Spleen (tissue), 11 donors: ENCODE data around the gene GJB5. TPM values are rescaled to one million over a fixed set of nuclear protein-coding genes. Genes with fewer than 3 reads are reported as not detected.

Experiments used
- DNase-seq: peaks from one replicate; pipeline ENCODE4 v3.0.0-alpha.2; 2020
- H3K27ac ChIP-seq, 8 donors: fragments of 200-600 bp; sonication (generic) in 7 of 8; 1 replicate in 4 of 8; 2 replicates in 4 of 8; pipeline versions ENCODE4 v1.5.0 to v1.8.0; 2016 to 2021; ENCODE audit warnings: inconsistent platforms in 4 of 8, mild to moderate bottlenecking in 4 of 8, moderate library complexity in 1 of 8
- H3K27me3 ChIP-seq, 7 donors: fragments of 200-600 bp; sonication (generic) in 6 of 7; replicated peaks in 1 of 7; 1 replicate in 4 of 7; 2 replicates in 3 of 7; pipeline versions ENCODE4 v1.5.0 to v1.8.0; 2016 to 2021; ENCODE audit warnings: inconsistent platforms in 3 of 7, mild to moderate bottlenecking in 1 of 7
- H3K36me3 ChIP-seq, 6 donors: fragments of 200-600 bp; sonication (generic) in 5 of 6; 1 replicate in 4 of 6; 2 replicates in 2 of 6; pipeline versions ENCODE4 v1.5.0 to v1.8.0; 2016 to 2021; ENCODE audit warnings: inconsistent platforms in 2 of 6
- H3K4me1 ChIP-seq, 6 donors: fragments of 200-600 bp; sonication (generic) in 5 of 6; 1 replicate in 3 of 6; 2 replicates in 3 of 6; pipeline versions ENCODE4 v1.5.0 to v1.8.0; 2016 to 2021; ENCODE audit warnings: inconsistent platforms in 3 of 6
- H3K4me3 ChIP-seq, 8 donors: fragments of 200-600 bp; sonication (generic) in 7 of 8; 1 replicate in 4 of 8; 2 replicates in 4 of 8; pipeline versions ENCODE4 v1.5.0 to v1.8.0; 2016 to 2021; ENCODE audit warnings: inconsistent platforms in 4 of 8, mild to moderate bottlenecking in 4 of 8, moderate library complexity in 2 of 8
- H3K9me3 ChIP-seq, 8 donors: fragments of 200-600 bp; sonication (generic) in 7 of 8; 1 replicate in 4 of 8; 2 replicates in 4 of 8; pipeline versions ENCODE4 v1.5.0 to v1.8.0; 2016 to 2021; ENCODE audit warnings: inconsistent platforms in 4 of 8
- CTCF ChIP-seq, 11 experiments: fragments of 200-600 bp in 7 of 11; fragments of 450-650 bp in 4 of 11; sonication (generic) in 4 of 11; IDR thresholded peaks in 8 of 11; conservative IDR thresholded peaks in 3 of 11; 1 replicate in 7 of 11; 2 replicates in 4 of 11; pipeline versions ENCODE4 v1.4.0 to v1.8.0; 2016 to 2021; ENCODE audit warnings: antibody characterized with exemption in 11 of 11, inconsistent platforms in 4 of 11, mild to moderate bottlenecking in 1 of 11
- POLR2A ChIP-seq, 3 donors: fragments of 450-650 bp; IDR thresholded peaks; one replicate each; pipeline ENCODE4 v1.5.1; 2017; ENCODE audit warnings: antibody characterized with exemption in 3 of 3, mild to moderate bottlenecking in 1 of 3
- POLR2AphosphoS5 ChIP-seq, 3 donors: sonication (generic); formaldehyde crosslinking; IDR thresholded peaks; one replicate each; pipeline ENCODE4 v1.5.1; 2017; ENCODE audit warnings: antibody characterized with exemption in 3 of 3
- WGBS, 5 donors: extraction: QIAGEN DNeasy Blood & Tissue Kit in 3 of 5; methylation state at CpG; one replicate each; pipeline versions ENCODE4 v1.1.5 to v1.1.7; 2013 to 2018; 5-methylcytosine and 5-hydroxymethylcytosine counted together
- intact Hi-C: fragments of 100-400 bp; cut with DNase I; formaldehyde crosslinking; loops from one replicate; pipeline ENCODE4 v1.15.0; 2023; ENCODE audit warnings: low total_unique reads
- polyA plus RNA-seq, 3 donors: library from polyadenylated mRNA; stranded (reverse); fragments of 200-250 nt; gene quantifications; one replicate each; pipeline ENCODE4 v1.2.1, GENCODE V29; 2013
- total RNA-seq, 7 donors: library from RNA; depleted of rRNA in 3 of 7; stranded (reverse); fragments of >200 nt in 3 of 7; fragmentation: NEBNext Ultra II Directional in 4 of 7; extraction: Animal tissue kit (Norgen Biotek cat#: 25700) in 4 of 7; gene quantifications; one replicate each; pipeline versions ENCODE4 v1.1.0 to v1.2.1, GENCODE V29; 2016 to 2021
- donor health status: healthy with polysubstance abuse.
- donor health status: DM: no; HTN: no; CAD: no; lungs with moderate emphysema.
- donor health status: DM: no; HTN: no; CAD: no.
- donor health status: Bipolar disorder and iron deficiency.
- donor health status: healthy.
- donor health status: DM: no; HTN: no; CAD: no.
- donor health status: DM: yes; HTN: yes; CAD: no.

GJB5 gene
- total and polyA plus RNA-seq, 10 donors: 0.06 TPM; not detected in 9

GRCh38 chr1:34781071-34781843 lies 26.4 kb downstream of the GJB5 start, which contains the start of gene GJB3:
Gene GJB3 (plus strand): TSS chr1:34781214. CDS start chr1:34784763, 3,549 bp downstream.
- no peaks in the 10 kb centered on the region for H3K9me3 ChIP-seq
- H3K36me3 ChIP-seq: no peaks in the 10 kb centered on the region
- intact Hi-C loops: no loop called here
- 5 to 9% (median 6%) methylated on average over 15 to 62 of the region's 62 CpGs for WGBS, 5 donors
- peaks cover 5 to 88% (median 30%) of the 10 kb centered on the region in 7 donors for H3K27me3 ChIP-seq
- H3K27ac ChIP-seq: no peak within 1 kb of the TSS
- H3K4me3 ChIP-seq: peak within 1 kb of the TSS in 5 of 8 donors; percentile 1 to 55 (median 15)
- no peak for DNase-seq
- peaks cover 6 to 17% (median 11%) of the 10 kb centered on the region in 6 donors for H3K4me1 ChIP-seq
- TF ChIP-seq POLR2A (IDR thresholded peaks at IDR 0.05) (no peak), POLR2AphosphoS5 (IDR thresholded peaks at IDR 0.05) (no peak), CTCF (IDR thresholded peaks at IDR 0.05 in 8 of 11, conservative IDR thresholded peaks at IDR 0.05 in 3 of 11) (no peak)

GRCh38 chr1:34781844-34782391 lies 27.1 kb downstream of the GJB5 start:
- H3K36me3 ChIP-seq: no peaks in the 10 kb centered on the region
- 10 to 16% (median 13%) methylated on average over 17 to 18 of the region's 18 CpGs for WGBS, 5 donors
- H3K27ac ChIP-seq: no peak overlapping the region
- DNase-seq: no peak
- TF ChIP-seq POLR2A (IDR thresholded peaks at IDR 0.05) (no peak), CTCF (IDR thresholded peaks at IDR 0.05 in 8 of 11, conservative IDR thresholded peaks at IDR 0.05 in 3 of 11) (no peak)
- peak overlapping the region in 4 of 8 donors; percentile 4 to 55 (median 23) for H3K4me3 ChIP-seq
- H3K9me3 ChIP-seq: no peaks in the 10 kb centered on the region
- peaks cover 5 to 88% (median 30%) of the 10 kb centered on the region in 7 donors for H3K27me3 ChIP-seq
- H3K4me1 ChIP-seq: peaks cover 6 to 22% (median 13%) of the 10 kb centered on the region in 6 donors
- intact Hi-C loops: no loop called here

- Histone ChIP-seq H3K27ac (no peak overlapping the region), H3K9me3 (no peaks in the 10 kb centered on the region), H3K4me3 (no peak overlapping the region), H3K27me3 (peaks cover 5 to 82% (median 30%) of the 10 kb centered on the region in 7 donors), H3K36me3 (no peaks in the 10 kb centered on the region), H3K4me1 (peaks cover 6 to 22% (median 13%) of the 10 kb centered on the region in 6 donors)
- WGBS, 5 donors: 79 to 92% (median 85%) methylated on average over 26 to 28 of the region's 28 CpGs
- TF ChIP-seq POLR2A (IDR thresholded peaks at IDR 0.05) (no peak), CTCF (IDR thresholded peaks at IDR 0.05 in 8 of 11, conservative IDR thresholded peaks at IDR 0.05 in 3 of 11) (no peak), POLR2AphosphoS5 (IDR thresholded peaks at IDR 0.05) (no peak)
- no peak for DNase-seq
- intact Hi-C loops: loop anchor here (5.0 kb wide), 1 partner anchor 68 kb away; no protein-coding TSS in a partner anchor
Observed at GRCh38 chr1:34784751-34785221, 29.9 kb downstream of the GJB5 start.
